H9 (cell line): ENCODE data around the gene ANO2. TPM values are rescaled to one million over a fixed set of nuclear protein-coding genes. Genes with fewer than 3 reads are reported as not detected.

Experiments used
- DNase-seq: peaks from one replicate; pipeline ENCODE4 v3.0.0-alpha.2; 2017
- H2AFZ ChIP-seq: one replicate; pipeline ENCODE4 v1.6.1; 2013; ENCODE audit warnings: mild to moderate bottlenecking, low read length, control low read depth, moderate library complexity
- H2AK5ac ChIP-seq: 2 replicates; pipeline ENCODE4 v1.6.1; 2013; ENCODE audit warnings: low read length, control low read depth, mixed read lengths; ENCODE audit not compliant: insufficient read length
- H2BK120ac ChIP-seq: one replicate; pipeline ENCODE4 v1.6.1; 2013; ENCODE audit warnings: low read depth, mild to moderate bottlenecking, low read length, control low read depth, inconsistent platforms; ENCODE audit not compliant: poor library complexity, severe bottlenecking
- H2BK12ac ChIP-seq: 2 replicates; pipeline ENCODE4 v1.6.1; 2013; ENCODE audit warnings: low read length, control low read depth, mixed read lengths, low read depth; ENCODE audit not compliant: insufficient read length
- H2BK15ac ChIP-seq: 2 replicates; pipeline ENCODE4 v1.6.1; 2013; ENCODE audit warnings: low read depth, low read length, control low read depth
- H2BK20ac ChIP-seq: one replicate; pipeline ENCODE4 v1.6.1; 2013; ENCODE audit warnings: low read depth, mild to moderate bottlenecking, low read length, control low read depth, inconsistent platforms; ENCODE audit not compliant: poor library complexity, severe bottlenecking
- H2BK5ac ChIP-seq: 2 replicates; pipeline ENCODE4 v1.6.1; 2013; ENCODE audit warnings: low read length, control low read depth, mixed read lengths; ENCODE audit not compliant: insufficient read length
- H3K14ac ChIP-seq: 2 replicates; pipeline ENCODE4 v1.6.1; 2013; ENCODE audit warnings: low read length, control low read depth; ENCODE audit not compliant: insufficient read depth
- H3K18ac ChIP-seq: 2 replicates; pipeline ENCODE4 v1.6.1; 2013; ENCODE audit warnings: low read depth, mild to moderate bottlenecking, mixed read lengths, low read length, control low read depth; ENCODE audit not compliant: insufficient read length
- H3K23ac ChIP-seq: 2 replicates; pipeline ENCODE4 v1.6.1; 2013; ENCODE audit warnings: low read length, control low read depth, mixed read lengths, low read depth; ENCODE audit not compliant: insufficient read length
- H3K23me2 ChIP-seq: 2 replicates; pipeline ENCODE4 v1.6.1; 2013; ENCODE audit warnings: low read depth, mild to moderate bottlenecking, mixed read lengths, low read length, control low read depth; ENCODE audit not compliant: insufficient read length, poor library complexity, severe bottlenecking
- H3K27ac ChIP-seq: 2 replicates; pipeline ENCODE4 v1.5.1; 2013; ENCODE audit warnings: low read length, control low read depth, mixed read lengths, low read depth; ENCODE audit not compliant: insufficient read length
- H3K27me3 ChIP-seq: 2 replicates; pipeline ENCODE4 v1.6.1; 2013; ENCODE audit warnings: low read length, control low read depth, inconsistent platforms; ENCODE audit not compliant: insufficient read depth
- H3K4ac ChIP-seq: 2 replicates; pipeline ENCODE4 v1.6.1; 2013; ENCODE audit warnings: low read depth, mild to moderate bottlenecking, control low read depth, inconsistent platforms, low read length, moderate library complexity
- H3K4me1 ChIP-seq: 2 replicates; pipeline ENCODE4 v1.6.1; 2013; ENCODE audit warnings: low read length, control low read depth, inconsistent platforms; ENCODE audit not compliant: insufficient read depth
- H3K4me2 ChIP-seq: 2 replicates; pipeline ENCODE4 v1.6.1; 2013; ENCODE audit warnings: low read length, control low read depth, mixed read lengths; ENCODE audit not compliant: insufficient read length, insufficient read depth
- H3K56ac ChIP-seq: 2 replicates; pipeline ENCODE4 v1.6.1; 2013; ENCODE audit warnings: low read depth, mild to moderate bottlenecking, mixed read lengths, low read length, control low read depth; ENCODE audit not compliant: insufficient read length
- H3K79me1 ChIP-seq: 2 replicates; pipeline ENCODE4 v1.6.1; 2013; ENCODE audit warnings: low read depth, mild to moderate bottlenecking, moderate library complexity, low read length, control low read depth, inconsistent platforms; ENCODE audit not compliant: insufficient read depth, poor library complexity, severe bottlenecking
- H3K79me2 ChIP-seq: 2 replicates; pipeline ENCODE4 v1.6.1; 2013; ENCODE audit warnings: low read length, control low read depth, inconsistent platforms; ENCODE audit not compliant: insufficient read depth
- H3K9ac ChIP-seq: 2 replicates; pipeline ENCODE4 v1.6.1; 2013; ENCODE audit warnings: low read length, control low read depth, mixed read lengths; ENCODE audit not compliant: insufficient read length; ENCODE audit errors: extremely low read depth
- H3K9me3 ChIP-seq: one replicate; pipeline ENCODE4 v1.6.1; 2013; ENCODE audit warnings: low read depth, low read length, inconsistent platforms; ENCODE audit not compliant: control insufficient read depth
- H3T11ph ChIP-seq: one replicate; pipeline ENCODE4 v1.6.1; 2013; ENCODE audit warnings: mild to moderate bottlenecking, low read length, control low read depth, inconsistent platforms
- H4K20me1 ChIP-seq: one replicate; pipeline ENCODE4 v1.6.1; 2013; ENCODE audit not compliant: control insufficient read depth, insufficient read length, insufficient read depth
- H4K5ac ChIP-seq: 2 replicates; pipeline ENCODE4 v1.6.1; 2013; ENCODE audit warnings: low read depth, mild to moderate bottlenecking, mixed read lengths, low read length, control low read depth; ENCODE audit not compliant: insufficient read length
- H4K8ac ChIP-seq: replicated peaks from 2 replicates; pipeline ENCODE4 v1.6.1; 2013; ENCODE audit warnings: low read length, control low read depth, mixed read lengths, low read depth; ENCODE audit not compliant: insufficient read length
- H4K91ac ChIP-seq: 2 replicates; pipeline ENCODE4 v1.6.1; 2013; ENCODE audit warnings: low read depth, mild to moderate bottlenecking, moderate library complexity, mixed read lengths, low read length, control low read depth; ENCODE audit not compliant: insufficient read length
- H3K27ac Mint-ChIP-seq, 3 experiments: 2 replicates in 2 of 3; 3 replicates in 1 of 3; pipeline ENCODE4 v1.8.0; 2020 to 2021; ENCODE audit warnings: mixed read lengths in 3 of 3, mild to moderate bottlenecking in 1 of 3, moderate library complexity in 1 of 3
- H3K27me3 Mint-ChIP-seq: 2 replicates; pipeline ENCODE4 v1.8.0; 2021; ENCODE audit warnings: low read depth, mild to moderate bottlenecking, moderate library complexity, mixed read lengths
- H3K36me3 Mint-ChIP-seq, 3 experiments: 2 replicates in 2 of 3; 3 replicates in 1 of 3; pipeline ENCODE4 v1.8.0; 2020 to 2021; ENCODE audit warnings: low read depth in 3 of 3, mixed read lengths in 3 of 3; ENCODE audit not compliant: insufficient read depth in 1 of 3
- H3K4me1 Mint-ChIP-seq, 2 experiments: 2 replicates each; pipeline ENCODE4 v1.8.0; 2020; ENCODE audit warnings: mixed read lengths in 2 of 2
- H3K4me3 Mint-ChIP-seq, 2 experiments: 2 replicates in 1 of 2; 3 replicates in 1 of 2; pipeline ENCODE4 v1.8.0; 2020 to 2021; ENCODE audit warnings: mild to moderate bottlenecking in 2 of 2, mixed read lengths in 2 of 2, moderate library complexity in 1 of 2
- H3K9me3 Mint-ChIP-seq, 2 experiments: 2 replicates in 1 of 2; 3 replicates in 1 of 2; pipeline ENCODE4 v1.8.0; 2020; ENCODE audit warnings: mild to moderate bottlenecking in 2 of 2, mixed read lengths in 2 of 2, moderate library complexity in 1 of 2
- CTCF ChIP-seq: fragments of 200-600 bp; sonication (generic); conservative IDR thresholded peaks from 3 replicates; pipeline ENCODE4 v1.8.0; 2021; ENCODE audit warnings: antibody characterized with exemption, mild to moderate bottlenecking
- WGBS: extraction: QIAGEN DNeasy Blood & Tissue Kit; methylation state at CpG from one replicate; pipeline ENCODE4 v1.1.7; 2013; ENCODE audit warnings: missing lambda C conversion rate, low lambda C conversion rate, mixed read lengths; ENCODE audit not compliant: insufficient read length; ENCODE audit errors: extremely low coverage; 5-methylcytosine and 5-hydroxymethylcytosine counted together
- total RNA-seq: library from RNA; stranded (reverse); gene quantifications from 2 replicates; pipeline ENCODE4 v1.2.1, GENCODE V29; 2021

ANO2 gene
- total RNA-seq, 1 experiment from 2014 or later = 3.8 TPM

- Histone ChIP-seq H3K23me2 (no peaks in the 10 kb centered on the region), H3K23ac (no peak overlapping the region), H4K5ac (no peak overlapping the region), H3K27me3 (no peaks in the 10 kb centered on the region), H3K4ac (no peak overlapping the region), H2BK15ac (no peak overlapping the region), H3K9me3 (no peaks in the 10 kb centered on the region), H3K9ac (no peak overlapping the region), H2BK120ac (no peak overlapping the region), H2BK5ac (no peak overlapping the region), H2AFZ (no peak overlapping the region), H3K4me2 (no peak overlapping the region), H2AK5ac (no peak overlapping the region), H3K27ac (no peak overlapping the region), H3K56ac (no peak overlapping the region), H4K91ac (no peak overlapping the region), H4K8ac (no peak overlapping the region), H4K20me1 (no peaks in the 10 kb centered on the region), H3T11ph (no peak overlapping the region), H3K79me2 (no peaks in the 10 kb centered on the region), H3K79me1 (no peaks in the 10 kb centered on the region), H3K18ac (no peak overlapping the region), H3K14ac (no peak overlapping the region), H2BK20ac (no peak overlapping the region), H2BK12ac (no peak overlapping the region), H3K4me1 (peaks cover 5% of the 10 kb centered on the region; the same call in 1 of the 2 replicates)
- peak; percentile 34 for DNase-seq
- no peaks in the 10 kb centered on the region for H3K9me3 Mint-ChIP-seq
- no peak overlapping the region; a peak in 1 of 7 replicates for H3K27ac Mint-ChIP-seq
- H3K4me1 Mint-ChIP-seq = peaks cover 13 to 23% of the 10 kb centered on the region in 2 experiments
- H3K27me3 Mint-ChIP-seq = peaks cover 33% of the 10 kb centered on the region
- no peak overlapping the region for H3K4me3 Mint-ChIP-seq
- TF ChIP-seq CTCF = peak; percentile 29; the same call in 1 of the 3 replicates
- no peaks in the 10 kb centered on the region; a peak in 1 of 7 replicates for H3K36me3 Mint-ChIP-seq
- WGBS = no CpG with 5 or more reads among the region's 5 CpGs
Observed at GRCh38 chr12:5969974-5970690, 25.1 kb upstream of the ANO2 start.
